CD4-positive, alpha-beta memory T cell (primary cell): Measurements from ENCODE around the gene GPN2. TPM values are rescaled to one million over a fixed set of nuclear protein-coding genes. Genes with fewer than 3 reads are reported as not detected.
"Not testable (repeated sequence)": the region's sequence is repeated elsewhere in the genome, so short reads cannot be mapped to it uniquely, and the experiment has no call there.

Experiments used
- CTCF ChIA-PET: fragments of 350-600 bp; sonication (Branson Sonifier 250); formaldehyde crosslinking; loops from one replicate; lab custom pipeline; 2021; ENCODE audit warnings: inconsistent platforms; ENCODE audit not compliant: partially characterized antibody; lab: Charles Lee
- POLR2A ChIA-PET: fragments of 350-600 bp; sonication (Branson Sonifier 250); formaldehyde crosslinking; loops from one replicate; lab custom pipeline; 2021; ENCODE audit not compliant: partially characterized antibody; lab: Charles Lee
- DNase-seq, 5 donors: peaks; one replicate each; pipeline versions ENCODE4 v3.0.0 to v3.0.0-alpha.2; 2020 to 2022; ENCODE audit warnings: mixed read lengths in 1 of 5
- H3K27ac ChIP-seq: one replicate; pipeline ENCODE4 v1.7.0; 2013; ENCODE audit warnings: low read depth, low read length
- H3K27me3 ChIP-seq: 2 replicates; pipeline ENCODE4 v1.7.0; 2013; ENCODE audit warnings: mild to moderate bottlenecking, low read length, moderate library complexity; ENCODE audit not compliant: insufficient read depth
- H3K36me3 ChIP-seq: 2 replicates; pipeline ENCODE4 v1.7.0; 2013; ENCODE audit warnings: mild to moderate bottlenecking, low read length, moderate library complexity; ENCODE audit not compliant: insufficient read depth
- H3K4me1 ChIP-seq: 2 replicates; pipeline ENCODE4 v1.7.0; 2013; ENCODE audit warnings: mild to moderate bottlenecking, low read length, moderate library complexity; ENCODE audit not compliant: insufficient read depth
- H3K4me3 ChIP-seq, 2 donors: one replicate each; pipeline ENCODE4 v1.7.0; 2013; ENCODE audit warnings: low read length in 2 of 2, mild to moderate bottlenecking in 1 of 2
- H3K9me3 ChIP-seq, 2 donors: one replicate each; pipeline ENCODE4 v1.7.0; 2013; ENCODE audit warnings: low read length in 2 of 2, control low read depth in 1 of 2; ENCODE audit not compliant: control insufficient read depth in 1 of 2
- H3K27ac Mint-ChIP-seq, 7 donors: one replicate each; pipeline ENCODE4 v1.8.0; 2020 to 2021; ENCODE audit warnings: mixed read lengths in 7 of 7, mild to moderate bottlenecking in 6 of 7, inconsistent platforms in 3 of 7, moderate library complexity in 3 of 7
- H3K27me3 Mint-ChIP-seq, 2 donors: one replicate each; pipeline ENCODE4 v1.8.0; 2020 to 2021; ENCODE audit warnings: mixed read lengths in 2 of 2
- H3K36me3 Mint-ChIP-seq, 2 donors: one replicate each; pipeline ENCODE4 v1.8.0; 2020 to 2021; ENCODE audit warnings: mixed read lengths in 2 of 2, inconsistent platforms in 1 of 2, mild to moderate bottlenecking in 1 of 2
- H3K4me1 Mint-ChIP-seq, 4 donors: one replicate each; pipeline ENCODE4 v1.8.0; 2020 to 2021; ENCODE audit warnings: mixed read lengths in 4 of 4, mild to moderate bottlenecking in 1 of 4
- H3K4me3 Mint-ChIP-seq, 8 donors: one replicate each; pipeline ENCODE4 v1.8.0; 2020 to 2021; ENCODE audit warnings: mixed read lengths in 8 of 8, mild to moderate bottlenecking in 7 of 8, moderate library complexity in 6 of 8, inconsistent platforms in 3 of 8
- H3K9me3 Mint-ChIP-seq, 8 donors: one replicate each; pipeline ENCODE4 v1.8.0; 2020 to 2021; ENCODE audit warnings: mixed read lengths in 8 of 8, mild to moderate bottlenecking in 5 of 8, inconsistent platforms in 3 of 8, moderate library complexity in 1 of 8
- intact Hi-C: fragments of 100-400 bp; cut with micrococcal nuclease; formaldehyde crosslinking; loops from one replicate; pipeline ENCODE4 v1.15.1; 2023
- polyA plus RNA-seq, 2 donors: library from polyadenylated mRNA; unstranded; fragments of 300-500 nt; fragmentation: Illumina TruSeq; gene quantifications; one replicate each; pipeline ENCODE4 v1.2.3, GENCODE V29; 2021
- total RNA-seq, 2 experiments: library from RNA; stranded (reverse); gene quantifications; one replicate each; pipeline ENCODE4 v1.2.3, GENCODE V29; 2021

Gene GPN2
- total and polyA plus RNA-seq, 4 experiments from 2014 or later = 15.3 to 38.0 (median 27.9) TPM

GRCh38 chr1:26873097-26873496 lies 17.0 kb downstream of the GPN2 start:
- CTCF ChIA-PET = interaction anchor here (0.7 to 2.3 kb wide), 6 partner anchors 9 to 271 kb away, joined by 3 to 7 read pairs (median 4); no protein-coding TSS in a partner anchor
- intact Hi-C loops = not testable (repeated sequence)

GRCh38 chr1:26864610-26865480 lies 25.2 kb downstream of the GPN2 start:
- ChIA-PET CTCF (interaction anchor here (0.7 to 3.3 kb wide), 20 partner anchors 9 to 326 kb away, joined by 3 to 27 read pairs (median 6); partner anchors contain the start of genes GPATCH3, GPN2 and ZDHHC18), POLR2A (interaction anchor here (0.7 to 4.0 kb wide), 31 partner anchors 8 to 1633 kb away, joined by 3 to 34 read pairs (median 5); partner anchors contain the start of genes GPATCH3, GPN2, PIGV and SYF2)
- Mint-ChIP-seq H3K9me3 (no peaks in the 10 kb centered on the region), H3K4me3 (peak overlapping the region; percentile 93 to 99 (median 96)), H3K36me3 (no peaks in the 10 kb centered on the region), H3K27ac (peak overlapping the region; percentile 86 to 97 (median 94)), H3K4me1 (peaks cover 8 to 31% (median 23%) of the 10 kb centered on the region in 4 donors), H3K27me3 (no peaks in the 10 kb centered on the region)
- peak overlapping the region; percentile 75 for H3K27ac ChIP-seq
- peak overlapping the region; percentile 86 to 91 for H3K4me3 ChIP-seq
- no peaks in the 10 kb centered on the region for H3K36me3 ChIP-seq
- peak; percentile 93 to 95 (median 93) for DNase-seq
- H3K9me3 ChIP-seq = no peaks in the 10 kb centered on the region
- peaks cover 30% of the 10 kb centered on the region for H3K4me1 ChIP-seq
- intact Hi-C loops = loop anchor here (1.0 to 2.0 kb wide), 5 partner anchors 13 to 76 kb away; partner anchors contain the start of gene GPN2
- no peaks in the 10 kb centered on the region for H3K27me3 ChIP-seq

More at GRCh38 chr1:26873097-26873496, 17.0 kb downstream of the GPN2 start:
- peaks cover 17% of the 10 kb centered on the region for H3K36me3 ChIP-seq
- POLR2A ChIA-PET = interaction anchor here (1.5 kb wide), 1 partner anchor 8 kb away, joined by 4 read pairs; no protein-coding TSS in a partner anchor
- H3K4me3 ChIP-seq, H3K4me1 ChIP-seq, H3K36me3 Mint-ChIP-seq, H3K9me3 ChIP-seq, H3K4me3 Mint-ChIP-seq, H3K27ac ChIP-seq, H3K4me1 Mint-ChIP-seq, H3K9me3 Mint-ChIP-seq, H3K27me3 Mint-ChIP-seq, H3K27me3 ChIP-seq, DNase-seq: not testable (repeated sequence)
- H3K27ac Mint-ChIP-seq = peak overlapping the region in 1 of 7 donors; percentile 3

DNA sequence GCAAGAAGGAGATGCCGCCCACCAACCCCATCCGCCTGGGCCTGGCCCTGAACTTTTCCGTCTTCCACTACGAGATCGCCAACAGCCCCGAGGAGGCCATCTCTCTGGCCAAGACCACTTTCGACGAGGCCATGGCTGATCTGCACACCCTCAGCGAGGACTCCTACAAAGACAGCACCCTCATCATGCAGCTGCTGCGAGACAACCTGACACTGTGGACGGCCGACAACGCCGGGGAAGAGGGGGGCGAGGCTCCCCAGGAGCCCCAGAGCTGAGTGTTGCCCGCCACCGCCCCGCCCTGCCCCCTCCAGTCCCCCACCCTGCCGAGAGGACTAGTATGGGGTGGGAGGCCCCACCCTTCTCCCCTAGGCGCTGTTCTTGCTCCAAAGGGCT lies 26.4 kb downstream of the GPN2 start:
- DNase-seq = no peak
- no peaks in the 10 kb centered on the region for H3K9me3 Mint-ChIP-seq
- peak overlapping the region in 6 of 7 donors; percentile 78 to 97 (median 92) for H3K27ac Mint-ChIP-seq
- intact Hi-C loops = loop anchor here (2.0 kb wide), 2 partner anchors 53 to 75 kb away; no protein-coding TSS in a partner anchor
- Histone ChIP-seq H3K36me3 (no peaks in the 10 kb centered on the region), H3K4me1 (peaks cover 30% of the 10 kb centered on the region), H3K27ac (peak overlapping the region; percentile 75), H3K27me3 (no peaks in the 10 kb centered on the region), H3K4me3 (peak overlapping the region; percentile 63 to 91), H3K9me3 (no peaks in the 10 kb centered on the region)
- POLR2A ChIA-PET = interaction anchor here (2.6 to 4.0 kb wide), 3 partner anchors 30 to 75 kb away, joined by 31 to 34 read pairs (median 31); partner anchors contain the start of genes GPATCH3 and PIGV
- H3K4me1 Mint-ChIP-seq = peaks cover 8 to 31% (median 23%) of the 10 kb centered on the region in 4 donors
- CTCF ChIA-PET = interaction anchor here (0.6 to 3.0 kb wide), 7 partner anchors 8 to 145 kb away, joined by 5 to 15 read pairs (median 11); no protein-coding TSS in a partner anchor
- H3K36me3 Mint-ChIP-seq = no peaks in the 10 kb centered on the region
- H3K4me3 Mint-ChIP-seq = peak overlapping the region; percentile 82 to 99 (median 96)
- H3K27me3 Mint-ChIP-seq = no peaks in the 10 kb centered on the region

DNA sequence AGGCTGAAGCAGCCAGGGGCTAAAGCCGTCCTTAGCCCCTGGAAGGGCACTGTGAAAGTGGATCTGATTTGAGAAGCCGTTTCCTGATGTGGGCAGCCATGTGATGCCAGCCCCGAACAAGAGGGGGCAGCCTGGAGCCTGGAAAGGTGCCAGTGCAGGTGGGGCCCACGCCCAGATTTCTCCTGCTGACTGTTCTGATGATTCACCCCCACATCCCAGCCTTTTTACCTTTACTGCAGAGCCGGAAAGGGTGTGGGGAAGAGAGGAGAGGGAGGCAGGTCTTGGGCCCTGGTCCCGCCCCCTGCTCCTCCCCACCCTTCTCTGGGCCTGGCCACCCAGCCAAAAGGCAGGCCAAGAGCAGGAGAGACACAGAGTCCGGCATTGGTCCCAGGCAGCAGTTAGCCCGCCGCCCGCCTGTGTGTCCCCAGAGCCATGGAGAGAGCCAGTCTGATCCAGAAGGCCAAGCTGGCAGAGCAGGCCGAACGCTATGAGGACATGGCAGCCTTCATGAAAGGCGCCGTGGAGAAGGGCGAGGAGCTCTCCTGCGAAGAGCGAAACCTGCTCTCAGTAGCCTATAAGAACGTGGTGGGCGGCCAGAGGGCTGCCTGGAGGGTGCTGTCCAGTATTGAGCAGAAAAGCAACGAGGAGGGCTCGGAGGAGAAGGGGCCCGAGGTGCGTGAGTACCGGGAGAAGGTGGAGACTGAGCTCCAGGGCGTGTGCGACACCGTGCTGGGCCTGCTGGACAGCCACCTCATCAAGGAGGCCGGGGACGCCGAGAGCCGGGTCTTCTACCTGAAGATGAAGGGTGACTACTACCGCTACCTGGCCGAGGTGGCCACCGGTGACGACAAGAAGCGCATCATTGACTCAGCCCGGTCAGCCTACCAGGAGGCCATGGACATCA lies 27.1 kb downstream of the GPN2 start, which contains the start of gene SFN:
SFN (plus strand) TSS at position 369 of the 904 bp plus-strand sequence; CDS start at position 433, 64 bp downstream.
- ChIA-PET CTCF (interaction anchor here (0.6 to 1.9 kb wide), 2 partner anchors 42 to 146 kb away, joined by 4 to 5 read pairs; no protein-coding TSS in a partner anchor), POLR2A (interaction anchor here (0.8 to 4.0 kb wide), 2 partner anchors 27 to 75 kb away, joined by 3 to 31 read pairs; partner anchors contain the start of genes GPN2 and PIGV)
- peak within 1 kb of the TSS; percentile 75 for H3K27ac ChIP-seq
- Mint-ChIP-seq H3K27me3 (no peaks in the 10 kb centered on the region), H3K4me1 (peaks cover 8 to 31% (median 23%) of the 10 kb centered on the region in 4 donors), H3K4me3 (peak within 1 kb of the TSS; percentile 93 to 99 (median 96)), H3K36me3 (no peaks in the 10 kb centered on the region), H3K27ac (peak within 1 kb of the TSS; percentile 77 to 97 (median 89)), H3K9me3 (no peaks in the 10 kb centered on the region)
- peak within 1 kb of the TSS; percentile 63 to 91 for H3K4me3 ChIP-seq
- H3K27me3 ChIP-seq = no peaks in the 10 kb centered on the region
- DNase-seq = peak; percentile 34 to 67 (median 41)
- intact Hi-C loops = no loop called here
- H3K9me3 ChIP-seq = no peaks in the 10 kb centered on the region
- peaks cover 3% of the 10 kb centered on the region for H3K36me3 ChIP-seq
- H3K4me1 ChIP-seq = peaks cover 30% of the 10 kb centered on the region

DNA sequence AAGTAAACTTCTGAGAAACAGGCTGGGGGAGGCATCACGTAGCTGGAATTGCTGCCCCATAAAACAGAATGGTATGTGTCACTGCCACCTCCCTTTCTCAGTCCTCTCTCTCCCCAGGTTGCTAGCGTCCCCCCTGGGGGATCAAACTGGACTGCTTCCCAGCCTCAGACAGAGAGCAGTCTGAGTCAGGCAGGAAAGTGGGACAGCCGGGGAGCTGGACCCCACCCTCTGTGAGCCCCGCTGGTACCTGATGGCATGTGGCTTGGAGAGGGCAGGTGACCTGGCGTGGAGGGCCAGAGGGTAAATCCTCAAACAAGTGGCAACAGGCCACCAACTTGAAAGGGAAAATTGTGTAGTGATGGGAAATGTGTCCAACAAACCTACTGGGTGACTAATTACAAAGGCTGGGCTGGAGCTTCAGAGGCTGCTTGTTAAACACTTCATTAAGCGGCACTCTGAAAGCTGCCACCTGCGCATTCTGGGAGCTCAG lies 28.1 kb downstream of the GPN2 start:
- Histone ChIP-seq H3K36me3 (peaks cover 8% of the 10 kb centered on the region), H3K27me3 (no peaks in the 10 kb centered on the region), H3K27ac (no peak overlapping the region), H3K4me3 (no peak overlapping the region), H3K9me3 (no peaks in the 10 kb centered on the region), H3K4me1 (peaks cover 30% of the 10 kb centered on the region)
- Mint-ChIP-seq H3K27me3 (no peaks in the 10 kb centered on the region), H3K27ac (peak overlapping the region in 5 of 7 donors; percentile 46 to 78 (median 77)), H3K4me3 (peak overlapping the region in 3 of 8 donors; percentile 40 to 52 (median 42)), H3K9me3 (no peaks in the 10 kb centered on the region), H3K4me1 (peaks cover 8 to 31% (median 23%) of the 10 kb centered on the region in 4 donors), H3K36me3 (peaks cover 3 to 6% of the 10 kb centered on the region in 2 donors)
- ChIA-PET POLR2A (interaction anchor here (0.5 kb wide), 1 partner anchor 441 kb away, joined by 4 read pairs; no protein-coding TSS in a partner anchor), CTCF (interaction anchor here (0.7 to 4.5 kb wide), 4 partner anchors 16 to 41 kb away, joined by 3 to 25 read pairs (median 4); no protein-coding TSS in a partner anchor)
- DNase-seq = no peak
- intact Hi-C loops = no loop called here

DNA sequence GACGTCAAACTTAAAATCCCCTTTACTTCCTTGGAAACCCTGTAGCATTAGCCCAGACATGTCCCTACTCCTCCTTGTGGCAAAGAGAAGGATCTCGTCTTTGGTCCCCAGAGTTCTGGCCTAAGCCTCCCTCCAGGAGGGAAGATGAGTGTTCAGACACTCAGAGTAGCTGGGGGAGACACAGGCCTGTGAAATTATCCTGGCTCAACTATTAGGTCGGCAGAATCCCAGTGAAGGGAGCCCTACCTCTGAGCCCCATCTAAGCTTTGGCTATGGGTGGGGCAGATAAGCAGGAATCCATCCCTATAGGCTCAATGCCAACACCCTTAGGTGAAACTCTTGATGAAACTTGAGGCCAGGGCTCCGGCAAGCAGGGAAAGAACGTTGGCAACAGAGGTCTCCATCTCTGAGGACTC lies 28.8 kb downstream of the GPN2 start:
- POLR2A ChIA-PET = no interaction called here
- no peak for DNase-seq
- CTCF ChIA-PET = interaction anchor here (1.9 to 4.5 kb wide), 2 partner anchors 16 to 40 kb away, joined by 4 to 25 read pairs; no protein-coding TSS in a partner anchor
- Histone ChIP-seq H3K36me3 (peaks cover 8% of the 10 kb centered on the region), H3K9me3 (no peaks in the 10 kb centered on the region), H3K27me3 (no peaks in the 10 kb centered on the region), H3K27ac (no peak overlapping the region), H3K4me1 (peaks cover 30% of the 10 kb centered on the region), H3K4me3 (no peak overlapping the region)
- Mint-ChIP-seq H3K4me1 (peaks cover 8 to 31% (median 23%) of the 10 kb centered on the region in 4 donors), H3K27ac (peak overlapping the region in 4 of 7 donors; percentile 17 to 78 (median 53)), H3K4me3 (peak overlapping the region in 1 of 8 donors; percentile 7), H3K9me3 (no peaks in the 10 kb centered on the region), H3K36me3 (peaks cover 4 to 12% of the 10 kb centered on the region in 2 donors), H3K27me3 (no peaks in the 10 kb centered on the region)
- intact Hi-C loops = no loop called here
